Endothelial cell of umbilical vein (primary cell): ENCODE results near the gene MYOM3.

ENCODE experiments used
- EZH2 ChIP-seq: IDR thresholded peaks from 2 replicates; pipeline ENCODE4 v1.6.1; 2012; ENCODE audit warnings: borderline replicate concordance, low read depth, mild to moderate bottlenecking, moderate library complexity, low read length, inconsistent platforms; ENCODE audit not compliant: severe bottlenecking
- POLR2A ChIP-seq: IDR thresholded peaks from 2 replicates; pipeline ENCODE4 v1.6.1; 2012; ENCODE audit warnings: low read depth, mild to moderate bottlenecking, control low read depth, low read length
- POLR2AphosphoS5 ChIP-seq: IDR thresholded peaks from 2 replicates; pipeline ENCODE4 v1.6.1; 2012; ENCODE audit warnings: low read depth, mild to moderate bottlenecking, control low read depth, low read length, moderate library complexity; ENCODE audit not compliant: insufficient read depth
- TF ChIP-seq, protein P1 (sequence below), 2 donors: IDR thresholded peaks; 1 replicate in 1 of 2; 2 replicates in 1 of 2; pipeline ENCODE4 v1.5.1; 2011; ENCODE audit warnings: low read length in 2 of 2, mild to moderate bottlenecking in 2 of 2, moderate library complexity in 2 of 2, control low read depth in 1 of 2, inconsistent platforms in 1 of 2, low read depth in 1 of 2; ENCODE audit not compliant: insufficient read depth in 1 of 2; ENCODE audit errors: extremely low read depth in 1 of 2
- TF ChIP-seq, protein P2 (sequence below): IDR thresholded peaks from 2 replicates; pipeline ENCODE4 v1.6.1; 2011; ENCODE audit not compliant: insufficient read depth, insufficient read length

DNA sequence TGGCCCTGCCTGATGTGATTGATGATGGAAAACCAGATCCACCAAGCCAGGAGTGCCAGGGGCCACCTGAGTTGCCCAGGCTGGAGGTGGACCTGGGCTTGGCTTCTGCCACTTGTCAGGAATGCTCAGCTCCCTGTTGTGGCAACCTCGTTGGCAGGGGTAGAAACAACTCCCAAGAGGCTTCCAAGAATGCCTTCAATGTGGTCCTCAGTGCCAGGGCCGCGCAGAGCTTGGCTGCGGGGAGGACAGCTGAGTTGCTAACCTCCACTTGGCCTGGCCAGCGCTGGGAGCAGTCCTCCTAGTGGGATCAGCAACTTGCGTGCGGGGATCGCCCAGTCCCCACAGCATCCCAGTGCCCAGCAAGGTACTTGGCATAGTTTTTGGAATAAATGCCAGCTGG, 9.0 kb downstream of the MYOM3 start:
- TF ChIP-seq, protein P1, sequence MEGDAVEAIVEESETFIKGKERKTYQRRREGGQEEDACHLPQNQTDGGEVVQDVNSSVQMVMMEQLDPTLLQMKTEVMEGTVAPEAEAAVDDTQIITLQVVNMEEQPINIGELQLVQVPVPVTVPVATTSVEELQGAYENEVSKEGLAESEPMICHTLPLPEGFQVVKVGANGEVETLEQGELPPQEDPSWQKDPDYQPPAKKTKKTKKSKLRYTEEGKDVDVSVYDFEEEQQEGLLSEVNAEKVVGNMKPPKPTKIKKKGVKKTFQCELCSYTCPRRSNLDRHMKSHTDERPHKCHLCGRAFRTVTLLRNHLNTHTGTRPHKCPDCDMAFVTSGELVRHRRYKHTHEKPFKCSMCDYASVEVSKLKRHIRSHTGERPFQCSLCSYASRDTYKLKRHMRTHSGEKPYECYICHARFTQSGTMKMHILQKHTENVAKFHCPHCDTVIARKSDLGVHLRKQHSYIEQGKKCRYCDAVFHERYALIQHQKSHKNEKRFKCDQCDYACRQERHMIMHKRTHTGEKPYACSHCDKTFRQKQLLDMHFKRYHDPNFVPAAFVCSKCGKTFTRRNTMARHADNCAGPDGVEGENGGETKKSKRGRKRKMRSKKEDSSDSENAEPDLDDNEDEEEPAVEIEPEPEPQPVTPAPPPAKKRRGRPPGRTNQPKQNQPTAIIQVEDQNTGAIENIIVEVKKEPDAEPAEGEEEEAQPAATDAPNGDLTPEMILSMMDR (IDR thresholded peaks at IDR 0.05; ENCODE audit: extremely low read depth in 1 of 2, insufficient read depth in 1 of 2, low read depth in 1 of 2, low read length in 2 of 2): no peak
- TF ChIP-seq POLR2A (no peak), EZH2 (no peak), POLR2AphosphoS5 (no peak)
- TF ChIP-seq, protein P2, sequence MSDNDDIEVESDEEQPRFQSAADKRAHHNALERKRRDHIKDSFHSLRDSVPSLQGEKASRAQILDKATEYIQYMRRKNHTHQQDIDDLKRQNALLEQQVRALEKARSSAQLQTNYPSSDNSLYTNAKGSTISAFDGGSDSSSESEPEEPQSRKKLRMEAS: no peak
